GM23338 (cell line): ENCODE measurements around the gene IGF2BP2. TPM values are rescaled to one million over a fixed set of nuclear protein-coding genes. Genes with fewer than 3 reads are reported as not detected.

Source experiments
- ATAC-seq: fragments of 200-7000 bp; cut with Tn5 transposase; 3 replicates; pipeline ENCODE4 v1.9.1; 2020
- DNase-seq: peaks from one replicate; pipeline ENCODE4 v3.0.0-alpha.2; 2015; ENCODE audit warnings: low spot score
- H2AFZ ChIP-seq: fragments of 200-600 bp; sonication (generic); 2 replicates; pipeline ENCODE4 v1.8.0; 2016; ENCODE audit warnings: antibody characterized with exemption, mild to moderate bottlenecking, moderate library complexity
- H3F3A ChIP-seq: fragments of 200-600 bp; sonication (generic); replicated peaks from 2 replicates; pipeline ENCODE4 v1.8.0; 2017; ENCODE audit warnings: antibody characterized with exemption, mixed run types, low read depth
- H3K27ac ChIP-seq: fragments of 200-600 bp; sonication (generic); 2 replicates; pipeline ENCODE4 v1.6.1; 2016; ENCODE audit warnings: low read depth
- H3K27me3 ChIP-seq: fragments of 200-600 bp; sonication (generic); 2 replicates; pipeline ENCODE4 v1.8.0; 2016; ENCODE audit warnings: mild to moderate bottlenecking, mixed run types, moderate library complexity; ENCODE audit not compliant: insufficient read depth
- H3K36me3 ChIP-seq: fragments of 200-600 bp; sonication (generic); 2 replicates; pipeline ENCODE4 v1.8.0; 2016; ENCODE audit warnings: mild to moderate bottlenecking; ENCODE audit not compliant: insufficient read depth
- H3K4me1 ChIP-seq: fragments of 200-600 bp; sonication (generic); 2 replicates; pipeline ENCODE4 v1.8.0; 2016; ENCODE audit warnings: mild to moderate bottlenecking, moderate library complexity; ENCODE audit not compliant: insufficient read depth
- H3K4me2 ChIP-seq: fragments of 200-600 bp; sonication (generic); 2 replicates; pipeline ENCODE4 v1.7.1; 2017; ENCODE audit warnings: mixed run types
- H3K4me3 ChIP-seq: fragments of 200-600 bp; sonication (generic); 2 replicates; pipeline ENCODE4 v1.6.1; 2016; ENCODE audit warnings: mixed run types
- H3K79me2 ChIP-seq: fragments of 200-600 bp; sonication (generic); replicated peaks from 2 replicates; pipeline ENCODE4 v1.8.0; 2017; ENCODE audit warnings: mild to moderate bottlenecking; ENCODE audit not compliant: insufficient read depth
- H3K9me2 ChIP-seq: fragments of 200-600 bp; sonication (generic); 2 replicates; pipeline ENCODE4 v1.8.0; 2017; ENCODE audit not compliant: insufficient read depth
- H4K20me1 ChIP-seq: fragments of 200-600 bp; sonication (generic); replicated peaks from 2 replicates; pipeline ENCODE4 v1.8.0; 2017; ENCODE audit warnings: mild to moderate bottlenecking; ENCODE audit not compliant: insufficient read depth
- H3K27ac Mint-ChIP-seq: 2 replicates; pipeline ENCODE4 v1.8.0; 2020; ENCODE audit warnings: inconsistent platforms, mild to moderate bottlenecking, moderate library complexity, mixed read lengths
- H3K27me3 Mint-ChIP-seq: 3 replicates; pipeline ENCODE4 v1.8.0; 2022; ENCODE audit warnings: low read depth, mild to moderate bottlenecking, moderate library complexity, mixed read lengths, inconsistent platforms; ENCODE audit not compliant: insufficient read depth, poor library complexity
- H3K36me3 Mint-ChIP-seq: 3 replicates; pipeline ENCODE4 v1.8.0; 2021; ENCODE audit warnings: low read depth, mild to moderate bottlenecking, inconsistent platforms, moderate library complexity, mixed read lengths
- H3K4me1 Mint-ChIP-seq: 3 replicates; pipeline ENCODE4 v1.8.0; 2020; ENCODE audit warnings: mild to moderate bottlenecking, inconsistent platforms, mixed read lengths
- H3K4me3 Mint-ChIP-seq: 3 replicates; pipeline ENCODE4 v1.8.0; 2021; ENCODE audit warnings: moderate library complexity, mild to moderate bottlenecking, inconsistent platforms, mixed read lengths
- H3K9me3 Mint-ChIP-seq: 3 replicates; pipeline ENCODE4 v1.8.0; 2020; ENCODE audit warnings: moderate library complexity, mild to moderate bottlenecking, inconsistent platforms, mixed read lengths
- CREB1 ChIP-seq: fragments of 250-450 bp; sonication (Bioruptor Pico); IDR thresholded peaks from 2 replicates; pipeline ENCODE4 v1.5.0; 2020; ENCODE audit warnings: low read depth, mild to moderate bottlenecking, moderate library complexity
- EZH2 ChIP-seq: fragments of 200-600 bp; sonication (generic); IDR thresholded peaks from one replicate; pipeline ENCODE4 v1.8.0; 2017; ENCODE audit warnings: antibody characterized with exemption, mild to moderate bottlenecking, low read depth; ENCODE audit not compliant: unreplicated experiment
- EZH2phosphoT487 ChIP-seq: fragments of 200-600 bp; sonication (generic); IDR thresholded peaks from one replicate; pipeline ENCODE4 v1.8.1; 2018; ENCODE audit warnings: antibody characterized with exemption; ENCODE audit not compliant: unreplicated experiment
- JUNB ChIP-seq: IDR thresholded peaks from one replicate; pipeline ENCODE4 v1.6.1; 2016; ENCODE audit warnings: antibody characterized with exemption; ENCODE audit not compliant: unreplicated experiment
- NANOG ChIP-seq: IDR thresholded peaks from 2 replicates; pipeline ENCODE4 v1.6.1; 2016; ENCODE audit warnings: antibody characterized with exemption, borderline replicate concordance
- POLR2AphosphoS5 ChIP-seq: IDR thresholded peaks from 2 replicates; pipeline ENCODE4 v1.6.1; 2016; ENCODE audit warnings: antibody characterized with exemption, low read depth
- ZNF114 ChIP-seq: fragments of 250-450 bp; sonication (Bioruptor Pico); IDR thresholded peaks from 2 replicates; pipeline ENCODE4 v1.5.0; 2020; ENCODE audit warnings: mild to moderate bottlenecking, moderate library complexity
- ZNF331 ChIP-seq: fragments of 250-450 bp; sonication (Bioruptor Pico); IDR thresholded peaks from 2 replicates; pipeline ENCODE4 v1.5.0; 2020; ENCODE audit warnings: low read depth, mild to moderate bottlenecking, moderate library complexity
- polyA plus RNA-seq: library from polyadenylated mRNA; unstranded; fragments of >200 nt; fragmentation: Nextera tagmentation; extraction: Ambion mirVana; gene quantifications from 2 replicates; pipeline ENCODE4 v1.2.1, GENCODE V29; 2016
- total RNA-seq: library from RNA; depleted of rRNA; stranded (reverse); fragments of >200 nt; shearing (Covaris generic); gene quantifications from 2 replicates; pipeline ENCODE4 v1.2.3, GENCODE V29; 2014
- TF ChIP-seq, protein P1 (sequence below): IDR thresholded peaks from one replicate; pipeline ENCODE4 v1.6.1; 2018; ENCODE audit warnings: antibody characterized with exemption; ENCODE audit not compliant: unreplicated experiment
- TF ChIP-seq, protein P2 (sequence below): IDR thresholded peaks from 2 replicates; pipeline ENCODE4 v1.6.1; 2016; ENCODE audit warnings: antibody characterized with exemption
- TF ChIP-seq, protein P3 (sequence below): fragments of 250-450 bp; sonication (Bioruptor Pico); IDR thresholded peaks from 2 replicates; pipeline ENCODE4 v1.5.0; 2020; ENCODE audit warnings: mild to moderate bottlenecking, moderate library complexity

Gene IGF2BP2
- total and polyA plus RNA-seq, 2 experiments from 2014 or later, result 82.9 to 84.5 TPM

DNA sequence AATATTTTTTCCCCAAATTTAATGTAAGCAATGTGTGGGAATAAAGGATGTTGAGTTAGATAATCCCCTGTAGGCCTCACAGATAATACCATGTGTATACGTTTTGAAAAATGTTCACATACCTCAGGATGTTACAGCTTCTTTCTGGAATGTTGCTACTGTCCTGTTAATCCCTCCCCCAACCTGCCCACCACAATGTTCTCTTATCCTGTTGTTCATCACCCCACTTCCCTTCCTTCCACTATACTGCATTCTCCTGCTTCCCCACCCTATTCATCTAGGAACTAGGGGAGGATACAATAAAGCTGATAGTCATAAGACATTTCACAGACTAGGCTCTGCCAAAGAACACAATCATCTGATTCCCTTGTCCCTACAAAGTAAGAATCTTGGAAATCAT, 92.1 kb downstream of the IGF2BP2 start (continued):
- TF ChIP-seq NANOG (no peak), EZH2phosphoT487 (no peak), EZH2 (no peak), ZNF331 (CRISPR knock-in tag) (no peak)
- TF ChIP-seq, protein P1, sequence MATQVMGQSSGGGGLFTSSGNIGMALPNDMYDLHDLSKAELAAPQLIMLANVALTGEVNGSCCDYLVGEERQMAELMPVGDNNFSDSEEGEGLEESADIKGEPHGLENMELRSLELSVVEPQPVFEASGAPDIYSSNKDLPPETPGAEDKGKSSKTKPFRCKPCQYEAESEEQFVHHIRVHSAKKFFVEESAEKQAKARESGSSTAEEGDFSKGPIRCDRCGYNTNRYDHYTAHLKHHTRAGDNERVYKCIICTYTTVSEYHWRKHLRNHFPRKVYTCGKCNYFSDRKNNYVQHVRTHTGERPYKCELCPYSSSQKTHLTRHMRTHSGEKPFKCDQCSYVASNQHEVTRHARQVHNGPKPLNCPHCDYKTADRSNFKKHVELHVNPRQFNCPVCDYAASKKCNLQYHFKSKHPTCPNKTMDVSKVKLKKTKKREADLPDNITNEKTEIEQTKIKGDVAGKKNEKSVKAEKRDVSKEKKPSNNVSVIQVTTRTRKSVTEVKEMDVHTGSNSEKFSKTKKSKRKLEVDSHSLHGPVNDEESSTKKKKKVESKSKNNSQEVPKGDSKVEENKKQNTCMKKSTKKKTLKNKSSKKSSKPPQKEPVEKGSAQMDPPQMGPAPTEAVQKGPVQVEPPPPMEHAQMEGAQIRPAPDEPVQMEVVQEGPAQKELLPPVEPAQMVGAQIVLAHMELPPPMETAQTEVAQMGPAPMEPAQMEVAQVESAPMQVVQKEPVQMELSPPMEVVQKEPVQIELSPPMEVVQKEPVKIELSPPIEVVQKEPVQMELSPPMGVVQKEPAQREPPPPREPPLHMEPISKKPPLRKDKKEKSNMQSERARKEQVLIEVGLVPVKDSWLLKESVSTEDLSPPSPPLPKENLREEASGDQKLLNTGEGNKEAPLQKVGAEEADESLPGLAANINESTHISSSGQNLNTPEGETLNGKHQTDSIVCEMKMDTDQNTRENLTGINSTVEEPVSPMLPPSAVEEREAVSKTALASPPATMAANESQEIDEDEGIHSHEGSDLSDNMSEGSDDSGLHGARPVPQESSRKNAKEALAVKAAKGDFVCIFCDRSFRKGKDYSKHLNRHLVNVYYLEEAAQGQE, result no peak
- TF ChIP-seq, protein P2, sequence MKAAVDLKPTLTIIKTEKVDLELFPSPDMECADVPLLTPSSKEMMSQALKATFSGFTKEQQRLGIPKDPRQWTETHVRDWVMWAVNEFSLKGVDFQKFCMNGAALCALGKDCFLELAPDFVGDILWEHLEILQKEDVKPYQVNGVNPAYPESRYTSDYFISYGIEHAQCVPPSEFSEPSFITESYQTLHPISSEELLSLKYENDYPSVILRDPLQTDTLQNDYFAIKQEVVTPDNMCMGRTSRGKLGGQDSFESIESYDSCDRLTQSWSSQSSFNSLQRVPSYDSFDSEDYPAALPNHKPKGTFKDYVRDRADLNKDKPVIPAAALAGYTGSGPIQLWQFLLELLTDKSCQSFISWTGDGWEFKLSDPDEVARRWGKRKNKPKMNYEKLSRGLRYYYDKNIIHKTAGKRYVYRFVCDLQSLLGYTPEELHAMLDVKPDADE, result no peak

DNA sequence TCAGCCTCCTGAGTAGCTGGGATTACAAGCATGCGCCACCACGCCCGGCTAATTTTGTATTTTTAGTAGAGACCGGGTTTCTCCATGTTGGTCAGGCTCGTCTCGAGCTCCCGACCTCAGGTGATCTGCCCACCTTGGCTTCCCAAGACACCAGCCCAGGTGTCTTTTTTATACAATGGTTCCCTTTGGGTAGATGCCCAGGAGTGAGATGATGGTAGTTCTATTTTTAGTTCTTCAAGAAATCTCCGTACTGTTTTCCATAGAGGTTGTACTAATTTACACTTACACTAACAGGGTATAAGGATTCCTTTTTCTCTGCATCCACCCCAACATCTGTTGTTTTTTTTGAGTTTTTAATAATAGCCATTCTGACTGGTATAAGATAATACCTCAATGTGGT, 94.3 kb downstream of the IGF2BP2 start:
- Histone ChIP-seq H4K20me1 (peaks cover 28% of the 10 kb centered on the region; the same call in 1 of the 2 replicates), H3K27ac (no peak overlapping the region), H3K79me2 (peaks cover 93% of the 10 kb centered on the region), H2AFZ (no peak overlapping the region), H3F3A (no peaks in the 10 kb centered on the region), H3K27me3 (no peaks in the 10 kb centered on the region), H3K4me2 (no peak overlapping the region), H3K4me3 (no peak overlapping the region), H3K9me2 (no peaks in the 10 kb centered on the region), H3K4me1 (peaks cover 63% of the 10 kb centered on the region), H3K36me3 (no peaks in the 10 kb centered on the region)
- Mint-ChIP-seq H3K27ac (no peak overlapping the region), H3K4me3 (no peak overlapping the region), H3K36me3 (no peaks in the 10 kb centered on the region; the same call in 2 of the 3 replicates), H3K27me3 (peaks cover 6% of the 10 kb centered on the region), H3K4me1 (peaks cover 55% of the 10 kb centered on the region), H3K9me3 (no peaks in the 10 kb centered on the region)
- DNase-seq (no peak), ATAC-seq (no peak)
- no peak for TF ChIP-seq CREB1
- TF ChIP-seq EZH2, result no peak
- TF ChIP-seq POLR2AphosphoS5, result no peak
- TF ChIP-seq NANOG, result no peak
- TF ChIP-seq, protein P1, result no peak
- TF ChIP-seq, protein P3, sequence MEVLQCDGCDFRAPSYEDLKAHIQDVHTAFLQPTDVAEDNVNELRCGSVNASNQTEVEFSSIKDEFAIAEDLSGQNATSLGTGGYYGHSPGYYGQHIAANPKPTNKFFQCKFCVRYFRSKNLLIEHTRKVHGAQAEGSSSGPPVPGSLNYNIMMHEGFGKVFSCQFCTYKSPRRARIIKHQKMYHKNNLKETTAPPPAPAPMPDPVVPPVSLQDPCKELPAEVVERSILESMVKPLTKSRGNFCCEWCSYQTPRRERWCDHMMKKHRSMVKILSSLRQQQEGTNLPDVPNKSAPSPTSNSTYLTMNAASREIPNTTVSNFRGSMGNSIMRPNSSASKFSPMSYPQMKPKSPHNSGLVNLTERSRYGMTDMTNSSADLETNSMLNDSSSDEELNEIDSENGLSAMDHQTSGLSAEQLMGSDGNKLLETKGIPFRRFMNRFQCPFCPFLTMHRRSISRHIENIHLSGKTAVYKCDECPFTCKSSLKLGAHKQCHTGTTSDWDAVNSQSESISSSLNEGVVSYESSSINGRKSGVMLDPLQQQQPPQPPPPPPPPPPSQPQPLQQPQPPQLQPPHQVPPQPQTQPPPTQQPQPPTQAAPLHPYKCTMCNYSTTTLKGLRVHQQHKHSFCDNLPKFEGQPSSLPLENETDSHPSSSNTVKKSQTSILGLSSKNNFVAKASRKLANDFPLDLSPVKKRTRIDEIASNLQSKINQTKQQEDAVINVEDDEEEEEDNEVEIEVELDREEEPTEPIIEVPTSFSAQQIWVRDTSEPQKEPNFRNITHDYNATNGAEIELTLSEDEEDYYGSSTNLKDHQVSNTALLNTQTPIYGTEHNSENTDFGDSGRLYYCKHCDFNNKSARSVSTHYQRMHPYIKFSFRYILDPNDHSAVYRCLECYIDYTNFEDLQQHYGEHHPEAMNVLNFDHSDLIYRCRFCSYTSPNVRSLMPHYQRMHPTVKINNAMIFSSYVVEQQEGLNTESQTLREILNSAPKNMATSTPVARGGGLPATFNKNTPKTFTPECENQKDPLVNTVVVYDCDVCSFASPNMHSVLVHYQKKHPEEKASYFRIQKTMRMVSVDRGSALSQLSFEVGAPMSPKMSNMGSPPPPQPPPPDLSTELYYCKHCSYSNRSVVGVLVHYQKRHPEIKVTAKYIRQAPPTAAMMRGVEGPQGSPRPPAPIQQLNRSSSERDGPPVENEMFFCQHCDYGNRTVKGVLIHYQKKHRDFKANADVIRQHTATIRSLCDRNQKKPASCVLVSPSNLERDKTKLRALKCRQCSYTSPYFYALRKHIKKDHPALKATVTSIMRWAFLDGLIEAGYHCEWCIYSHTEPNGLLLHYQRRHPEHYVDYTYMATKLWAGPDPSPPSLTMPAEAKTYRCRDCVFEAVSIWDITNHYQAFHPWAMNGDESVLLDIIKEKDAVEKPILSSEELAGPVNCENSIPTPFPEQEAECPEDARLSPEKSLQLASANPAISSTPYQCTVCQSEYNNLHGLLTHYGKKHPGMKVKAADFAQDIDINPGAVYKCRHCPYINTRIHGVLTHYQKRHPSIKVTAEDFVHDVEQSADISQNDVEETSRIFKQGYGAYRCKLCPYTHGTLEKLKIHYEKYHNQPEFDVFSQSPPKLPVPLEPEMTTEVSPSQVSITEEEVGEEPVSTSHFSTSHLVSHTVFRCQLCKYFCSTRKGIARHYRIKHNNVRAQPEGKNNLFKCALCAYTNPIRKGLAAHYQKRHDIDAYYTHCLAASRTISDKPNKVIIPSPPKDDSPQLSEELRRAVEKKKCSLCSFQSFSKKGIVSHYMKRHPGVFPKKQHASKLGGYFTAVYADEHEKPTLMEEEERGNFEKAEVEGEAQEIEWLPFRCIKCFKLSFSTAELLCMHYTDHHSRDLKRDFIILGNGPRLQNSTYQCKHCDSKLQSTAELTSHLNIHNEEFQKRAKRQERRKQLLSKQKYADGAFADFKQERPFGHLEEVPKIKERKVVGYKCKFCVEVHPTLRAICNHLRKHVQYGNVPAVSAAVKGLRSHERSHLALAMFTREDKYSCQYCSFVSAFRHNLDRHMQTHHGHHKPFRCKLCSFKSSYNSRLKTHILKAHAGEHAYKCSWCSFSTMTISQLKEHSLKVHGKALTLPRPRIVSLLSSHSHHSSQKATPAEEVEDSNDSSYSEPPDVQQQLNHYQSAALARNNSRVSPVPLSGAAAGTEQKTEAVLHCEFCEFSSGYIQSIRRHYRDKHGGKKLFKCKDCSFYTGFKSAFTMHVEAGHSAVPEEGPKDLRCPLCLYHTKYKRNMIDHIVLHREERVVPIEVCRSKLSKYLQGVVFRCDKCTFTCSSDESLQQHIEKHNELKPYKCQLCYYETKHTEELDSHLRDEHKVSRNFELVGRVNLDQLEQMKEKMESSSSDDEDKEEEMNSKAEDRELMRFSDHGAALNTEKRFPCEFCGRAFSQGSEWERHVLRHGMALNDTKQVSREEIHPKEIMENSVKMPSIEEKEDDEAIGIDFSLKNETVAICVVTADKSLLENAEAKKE (CRISPR knock-in tag), result no peak
- TF ChIP-seq ZNF114 (CRISPR knock-in tag), result no peak
- TF ChIP-seq JUNB, result no peak
